GM19351 (cell line): ENCODE results near the gene GNRHR.
"Not testable (repeated sequence)": the region's sequence is repeated elsewhere in the genome, so short reads cannot be mapped to it uniquely, and the experiment has no call there.

Source experiments
- ATAC-seq: cut with Tn5 transposase; IDR thresholded peaks from one replicate; pipeline ENCODE4 v1.9.1; 2021; ENCODE audit warnings: mild to moderate bottlenecking, moderate library complexity; ENCODE audit not compliant: unreplicated experiment

The GNRHR gene

GRCh38 chr4:67754288-67754687 is at the start of gene GNRHR:
GNRHR (minus strand) TSS chr4:67754388; CDS start chr4:67754335, 53 bp downstream.
- ATAC-seq: no peak

- ATAC-seq: no peak
These were observed 42.6 kb upstream of the GNRHR start for GRCh38 chr4:67796810-67797209.

- no peak for ATAC-seq
These were observed 36.5 kb upstream of the GNRHR start for GRCh38 chr4:67790721-67791120.

GRCh38 chr4:67787311-67787710 is 33.1 kb upstream of the GNRHR start:
- no peak for ATAC-seq

GRCh38 chr4:67785528-67785927 is 31.3 kb upstream of the GNRHR start:
- peak; percentile 58 for ATAC-seq

- no peak for ATAC-seq
These were observed 25.4 kb upstream of the GNRHR start for GRCh38 chr4:67779631-67780030.

GRCh38 chr4:67776746-67777145 is 22.6 kb upstream of the GNRHR start:
- ATAC-seq: no peak

- no peak for ATAC-seq
These were observed 16.2 kb upstream of the GNRHR start for GRCh38 chr4:67770422-67770821.

GRCh38 chr4:67765928-67766327 is 11.7 kb upstream of the GNRHR start:
- no peak for ATAC-seq

- no peak for ATAC-seq
These were observed 11.2 kb upstream of the GNRHR start for GRCh38 chr4:67765401-67765800.

GRCh38 chr4:67764183-67764582 is 10.0 kb upstream of the GNRHR start:
- ATAC-seq: no peak

GRCh38 chr4:67762086-67762485 is 7.9 kb upstream of the GNRHR start:
- peak; percentile 100 for ATAC-seq

GRCh38 chr4:67756991-67757390 is 2.8 kb upstream of the GNRHR start:
- not testable (repeated sequence) for ATAC-seq

GRCh38 chr4:67755974-67756373 is 1.8 kb upstream of the GNRHR start:
- ATAC-seq: no peak

GRCh38 chr4:67751260-67751659 is 2.9 kb downstream of the GNRHR start:
- no peak for ATAC-seq

GRCh38 chr4:67750691-67751090 is 3.5 kb downstream of the GNRHR start:
- ATAC-seq: no peak

- ATAC-seq: no peak
These were observed 4.9 kb downstream of the GNRHR start for GRCh38 chr4:67749286-67749685.

- peak; percentile 66 for ATAC-seq
These were observed 7.2 kb downstream of the GNRHR start for GRCh38 chr4:67746797-67747495.

- ATAC-seq: no peak
These were observed 9.5 kb downstream of the GNRHR start for GRCh38 chr4:67744561-67745283.

- no peak for ATAC-seq
These were observed 11.0 kb downstream of the GNRHR start for GRCh38 chr4:67743194-67743593.

- no peak for ATAC-seq
These were observed 17.9 kb downstream of the GNRHR start for GRCh38 chr4:67736262-67736661.

- ATAC-seq: no peak
These were observed 18.9 kb downstream of the GNRHR start for GRCh38 chr4:67735325-67735724.
